Central memory CD8-positive, alpha-beta T cell (primary cell): Measurements from ENCODE around the gene DSCAML1.

Experiments used
- ATAC-seq: fragments of 150-1000 bp; cut with Tn5 transposase; replicated peaks from 2 replicates; pipeline ENCODE4 v1.10.0; 2022; ENCODE audit warnings: mild to moderate bottlenecking, moderate FRiP score, moderate number of reproducible peaks; ENCODE audit not compliant: poor library complexity, severe bottlenecking; ENCODE audit errors: extremely low read depth
- DNase-seq, 2 donors: peaks; one replicate each; pipeline ENCODE4 v3.0.0; 2021; ENCODE audit warnings: low spot score in 2 of 2
- H3K27ac Mint-ChIP-seq: one replicate; pipeline ENCODE4 v1.8.0; 2022; ENCODE audit warnings: low read depth, mild to moderate bottlenecking, moderate library complexity, mixed read lengths
- H3K27me3 Mint-ChIP-seq: one replicate; pipeline ENCODE4 v1.8.0; 2022; ENCODE audit warnings: mixed read lengths
- H3K36me3 Mint-ChIP-seq: one replicate; pipeline ENCODE4 v1.8.0; 2022; ENCODE audit warnings: mild to moderate bottlenecking, moderate library complexity, mixed read lengths; ENCODE audit not compliant: insufficient read depth
- H3K4me1 Mint-ChIP-seq: one replicate; pipeline ENCODE4 v1.8.0; 2022; ENCODE audit warnings: mixed read lengths
- H3K4me3 Mint-ChIP-seq: one replicate; pipeline ENCODE4 v1.8.0; 2022; ENCODE audit warnings: mild to moderate bottlenecking, moderate library complexity, mixed read lengths
- H3K9me3 Mint-ChIP-seq: one replicate; pipeline ENCODE4 v1.8.0; 2022; ENCODE audit warnings: mixed read lengths

DSCAML1 gene

DNA sequence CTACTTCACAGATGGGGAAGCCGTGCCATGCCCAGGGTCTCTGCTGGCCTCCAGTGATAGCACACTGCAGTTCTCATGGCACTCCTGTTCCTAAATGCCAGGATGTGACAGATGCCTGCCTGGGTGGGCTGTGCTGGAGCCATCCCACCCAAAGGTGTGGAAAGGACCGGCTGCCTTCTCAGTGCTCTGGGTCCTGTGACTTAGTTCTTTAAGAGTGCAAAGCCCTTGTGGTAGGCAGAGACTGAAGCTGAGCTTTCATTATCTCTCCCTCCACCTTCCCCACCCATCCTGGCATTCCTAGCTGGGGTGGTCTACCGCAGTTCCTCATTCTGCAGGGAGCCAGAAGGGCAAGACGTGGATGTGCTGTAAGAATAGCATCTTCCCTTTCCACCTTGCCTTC, 319.3 kb downstream of the DSCAML1 start:
- Mint-ChIP-seq H3K27ac (no peak overlapping the region), H3K27me3 (peaks cover 63% of the 10 kb centered on the region), H3K9me3 (no peaks in the 10 kb centered on the region), H3K4me3 (no peak overlapping the region), H3K4me1 (no peaks in the 10 kb centered on the region), H3K36me3 (peaks cover 2% of the 10 kb centered on the region)
- ATAC-seq, result no peak
- no peak for DNase-seq

DNA sequence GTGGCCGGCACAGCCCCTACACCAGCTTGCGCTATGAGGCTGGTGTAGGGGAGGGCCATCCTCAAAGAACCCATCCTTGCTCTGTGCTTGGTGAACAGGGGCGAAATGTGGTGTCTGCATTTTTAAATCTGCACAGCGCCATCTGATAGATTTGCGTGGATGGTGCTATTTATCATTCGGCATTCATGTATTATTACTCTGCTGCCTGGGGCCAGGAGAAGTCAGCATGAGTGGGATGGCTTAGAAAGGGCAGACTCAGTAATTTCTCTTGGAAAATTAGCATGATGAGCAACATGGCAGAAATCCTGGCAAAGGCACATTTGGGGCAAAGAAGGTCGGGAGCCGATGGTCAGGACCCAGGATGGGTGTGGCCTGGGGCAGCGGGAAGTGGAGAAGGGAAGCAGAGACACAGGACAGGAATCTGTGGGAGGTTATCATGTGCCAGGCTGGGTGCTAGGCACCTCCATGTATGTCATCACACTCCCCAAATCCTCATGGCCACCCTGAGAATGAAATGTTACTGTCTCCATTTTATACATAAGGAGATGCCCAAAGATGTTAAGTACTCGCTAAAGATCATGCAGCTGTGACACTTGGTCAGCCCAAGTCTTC, 320.4 kb downstream of the DSCAML1 start:
- no peak for ATAC-seq
- Mint-ChIP-seq H3K36me3 (no peaks in the 10 kb centered on the region), H3K9me3 (no peaks in the 10 kb centered on the region), H3K27me3 (peaks cover 53% of the 10 kb centered on the region), H3K27ac (no peak overlapping the region), H3K4me1 (no peaks in the 10 kb centered on the region), H3K4me3 (no peak overlapping the region)
- DNase-seq, result no peak

DNA sequence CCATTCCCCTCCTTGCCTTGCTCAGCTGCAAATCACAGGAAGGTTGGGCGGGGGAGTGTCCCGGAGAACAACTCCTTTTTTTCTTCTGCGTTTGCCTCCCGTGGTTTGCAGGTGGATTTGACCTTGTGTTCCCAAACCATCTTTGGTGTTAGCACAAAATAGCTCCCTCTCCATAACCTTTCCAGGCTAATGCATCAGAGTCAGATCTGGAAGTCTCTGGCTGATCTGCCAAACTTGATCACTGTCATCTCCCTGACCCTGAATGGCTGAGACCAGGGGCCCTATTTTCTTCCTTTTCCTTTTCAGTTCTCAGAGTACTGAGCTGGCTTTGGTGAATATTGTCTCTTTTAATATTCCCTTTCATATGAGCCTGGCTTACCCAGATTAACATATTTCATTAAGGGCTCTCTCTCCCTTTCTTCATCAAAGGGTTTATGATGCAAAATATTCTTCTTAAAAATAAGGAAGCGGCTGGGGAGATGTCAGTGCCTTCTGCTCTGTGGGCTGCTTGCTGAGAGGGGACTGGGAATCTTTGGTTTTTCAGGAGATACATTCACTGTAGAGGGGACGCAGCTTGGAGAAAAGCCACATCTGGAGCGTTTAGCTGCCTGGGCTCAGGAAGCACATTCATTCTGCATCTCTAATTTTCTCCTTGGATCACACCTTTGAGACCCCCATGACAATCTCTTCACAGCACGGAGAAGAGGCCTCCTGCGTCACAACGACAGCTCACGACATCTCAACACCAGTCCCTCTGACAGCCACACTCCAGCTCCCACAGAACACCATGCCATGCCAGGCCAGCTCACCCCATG, 321.1 kb downstream of the DSCAML1 start:
- H3K27me3 Mint-ChIP-seq, result peaks cover 47% of the 10 kb centered on the region

DNA sequence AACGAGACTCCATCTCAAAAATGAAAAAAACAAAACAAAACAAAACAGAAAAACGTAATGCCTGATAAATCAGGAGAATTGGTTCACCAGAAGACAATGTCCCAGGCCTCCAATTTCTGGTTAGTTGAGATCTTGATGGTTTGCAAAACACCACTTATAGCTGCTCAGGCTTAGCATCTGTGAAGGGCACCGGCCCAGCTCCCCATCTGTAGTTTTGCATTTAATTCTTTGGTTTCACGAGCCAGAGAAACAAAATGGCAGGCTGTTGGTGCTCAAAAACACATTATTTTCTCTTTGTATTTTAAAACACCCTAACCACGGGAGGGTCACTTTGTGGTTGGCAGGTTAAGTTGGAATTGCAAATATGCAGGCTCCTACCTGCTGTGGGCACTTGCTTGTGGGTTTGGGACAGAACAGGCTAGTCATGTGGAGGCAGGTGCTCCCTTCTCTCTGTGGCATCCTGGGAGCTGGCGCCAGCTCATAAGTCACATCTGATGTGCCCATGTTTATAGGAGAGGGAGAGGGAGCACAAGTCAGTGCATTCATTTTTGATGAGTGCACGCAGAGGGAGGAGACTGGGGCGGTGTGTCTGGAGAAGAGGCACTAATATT, 323.4 kb downstream of the DSCAML1 start:
- DNase-seq, result no peak
- no peak for ATAC-seq
- H3K9me3 Mint-ChIP-seq, result no peaks in the 10 kb centered on the region
- no peaks in the 10 kb centered on the region for H3K4me1 Mint-ChIP-seq
- no peaks in the 10 kb centered on the region for H3K36me3 Mint-ChIP-seq
- H3K4me3 Mint-ChIP-seq, result no peak overlapping the region
- no peak overlapping the region for H3K27ac Mint-ChIP-seq
- H3K27me3 Mint-ChIP-seq, result peaks cover 36% of the 10 kb centered on the region

More for the DNA sequence above, 321.1 kb downstream of the DSCAML1 start:
- H3K27ac Mint-ChIP-seq, result no peak overlapping the region
- H3K36me3 Mint-ChIP-seq, result no peaks in the 10 kb centered on the region
- no peak overlapping the region for H3K4me3 Mint-ChIP-seq
- H3K9me3 Mint-ChIP-seq, result no peaks in the 10 kb centered on the region
- no peaks in the 10 kb centered on the region for H3K4me1 Mint-ChIP-seq
- DNase-seq (no peak), ATAC-seq (no peak)

DNA sequence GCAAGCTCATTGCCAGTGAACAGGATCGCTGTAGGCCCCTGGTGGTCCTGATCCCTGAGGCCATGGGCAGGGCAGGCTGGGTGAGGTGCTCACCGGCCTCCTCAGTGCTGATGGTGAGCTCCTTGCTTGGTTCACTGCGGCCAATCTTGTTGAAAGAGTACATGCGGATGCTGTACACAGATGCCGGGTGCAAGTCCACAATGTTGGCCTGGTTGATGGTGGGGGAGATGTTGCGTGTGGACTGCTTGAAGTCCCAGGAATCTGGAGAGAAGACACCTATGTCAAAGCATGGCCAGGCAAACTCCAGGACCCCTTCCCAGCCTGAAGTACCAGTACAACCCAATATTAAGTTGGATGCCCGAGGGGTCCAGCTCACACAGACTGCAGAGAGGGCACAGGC, 325.2 kb downstream of the DSCAML1 start:
- DNase-seq, result no peak
- Mint-ChIP-seq H3K27me3 (peaks cover 21% of the 10 kb centered on the region), H3K9me3 (no peaks in the 10 kb centered on the region), H3K4me1 (no peaks in the 10 kb centered on the region), H3K36me3 (no peaks in the 10 kb centered on the region), H3K27ac (no peak overlapping the region), H3K4me3 (no peak overlapping the region)
- no peak for ATAC-seq

DNA sequence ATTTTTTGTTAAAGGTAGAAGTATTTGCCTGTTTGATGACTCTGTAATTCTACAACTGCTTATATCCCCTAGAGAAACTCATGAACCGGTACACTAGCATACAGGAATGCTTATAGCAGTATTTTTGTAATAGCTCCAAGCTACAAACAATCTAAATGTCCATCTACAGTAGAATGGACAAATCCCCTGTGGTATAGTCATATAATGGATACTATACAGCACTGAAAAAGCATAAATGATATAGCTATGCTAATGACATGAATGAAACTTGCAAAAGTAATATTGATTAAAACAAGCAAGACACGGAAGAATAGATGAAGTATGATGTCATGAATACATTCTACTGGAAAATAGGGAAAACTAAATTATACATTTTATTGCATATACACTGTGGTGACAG, 326.4 kb downstream of the DSCAML1 start:
- Mint-ChIP-seq H3K4me1 (no peaks in the 10 kb centered on the region), H3K4me3 (no peak overlapping the region), H3K27me3 (peaks cover 13% of the 10 kb centered on the region), H3K27ac (no peak overlapping the region), H3K36me3 (no peaks in the 10 kb centered on the region), H3K9me3 (no peaks in the 10 kb centered on the region)
- DNase-seq (no peak), ATAC-seq (no peak)

DNA sequence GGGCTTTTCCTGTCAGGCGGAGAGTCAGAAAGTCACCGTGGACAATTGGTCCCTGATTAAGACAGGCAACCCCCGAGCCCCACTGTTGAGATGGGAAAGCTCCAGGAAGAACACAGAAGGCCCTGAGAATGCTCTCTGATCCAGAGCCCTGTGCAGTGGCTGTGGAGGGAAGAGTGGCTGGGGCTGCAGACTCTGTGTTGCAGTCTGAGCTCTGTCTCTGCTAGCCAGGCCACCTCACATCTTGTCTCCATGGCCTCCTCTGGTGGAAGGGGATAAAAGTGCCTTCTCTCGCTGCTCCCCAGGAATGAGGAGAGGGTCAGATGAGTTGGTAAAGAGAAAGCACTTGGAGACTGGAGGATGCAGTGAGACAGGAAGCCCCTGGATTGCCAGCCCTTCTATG, 328.1 kb downstream of the DSCAML1 start:
- no peak for DNase-seq
- peaks cover 15% of the 10 kb centered on the region for H3K27me3 Mint-ChIP-seq
- H3K4me1 Mint-ChIP-seq, result no peaks in the 10 kb centered on the region
- H3K36me3 Mint-ChIP-seq, result no peaks in the 10 kb centered on the region
- H3K27ac Mint-ChIP-seq, result no peak overlapping the region
- ATAC-seq, result no peak
- no peaks in the 10 kb centered on the region for H3K9me3 Mint-ChIP-seq
- H3K4me3 Mint-ChIP-seq, result no peak overlapping the region

DNA sequence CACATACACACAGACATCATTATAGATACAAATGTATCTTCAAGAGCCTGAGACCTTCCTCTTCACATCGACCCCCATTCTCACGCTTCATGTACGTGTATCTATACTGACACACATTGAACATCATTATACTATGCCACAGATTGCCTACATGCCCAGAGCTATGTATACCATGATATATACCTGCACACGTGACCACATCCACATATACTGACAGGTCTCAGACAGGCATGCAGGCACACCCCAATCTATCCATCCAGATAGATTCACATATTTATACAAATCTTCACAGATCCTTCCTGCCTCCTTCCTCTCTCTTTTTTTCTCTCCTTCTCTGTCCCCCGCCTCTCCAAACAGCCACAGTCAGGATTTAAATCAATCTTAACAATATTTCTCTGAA, 329.2 kb downstream of the DSCAML1 start:
- Mint-ChIP-seq H3K27ac (no peak overlapping the region), H3K4me3 (no peak overlapping the region), H3K9me3 (no peaks in the 10 kb centered on the region), H3K27me3 (peaks cover 14% of the 10 kb centered on the region), H3K36me3 (no peaks in the 10 kb centered on the region), H3K4me1 (no peaks in the 10 kb centered on the region)
- no peak for ATAC-seq
- DNase-seq, result no peak

DNA sequence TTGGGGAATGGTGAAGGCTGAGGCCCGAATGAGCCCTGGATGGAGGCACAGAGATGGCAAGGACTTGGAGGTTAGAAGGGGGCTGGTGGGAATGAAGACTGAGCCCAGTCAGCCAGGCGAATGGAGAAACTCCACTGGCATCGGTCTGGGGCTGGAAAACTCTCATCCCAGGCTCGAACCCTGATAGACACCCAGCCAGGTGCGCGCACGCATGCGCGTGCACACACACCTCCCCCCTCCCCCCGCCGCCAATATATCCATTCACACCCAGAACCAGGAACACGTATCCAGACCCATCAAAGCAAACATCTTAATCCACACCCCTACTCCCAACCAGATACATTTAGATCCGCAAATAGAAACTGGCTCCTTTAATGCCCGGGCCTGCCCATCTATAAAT, 330.1 kb downstream of the DSCAML1 start:
- peaks cover 14% of the 10 kb centered on the region for H3K27me3 Mint-ChIP-seq
- H3K36me3 Mint-ChIP-seq, result no peaks in the 10 kb centered on the region
- DNase-seq (no peak), ATAC-seq (no peak)
- H3K4me3 Mint-ChIP-seq, result no peak overlapping the region
- no peaks in the 10 kb centered on the region for H3K9me3 Mint-ChIP-seq
- no peaks in the 10 kb centered on the region for H3K4me1 Mint-ChIP-seq
- H3K27ac Mint-ChIP-seq, result no peak overlapping the region

DNA sequence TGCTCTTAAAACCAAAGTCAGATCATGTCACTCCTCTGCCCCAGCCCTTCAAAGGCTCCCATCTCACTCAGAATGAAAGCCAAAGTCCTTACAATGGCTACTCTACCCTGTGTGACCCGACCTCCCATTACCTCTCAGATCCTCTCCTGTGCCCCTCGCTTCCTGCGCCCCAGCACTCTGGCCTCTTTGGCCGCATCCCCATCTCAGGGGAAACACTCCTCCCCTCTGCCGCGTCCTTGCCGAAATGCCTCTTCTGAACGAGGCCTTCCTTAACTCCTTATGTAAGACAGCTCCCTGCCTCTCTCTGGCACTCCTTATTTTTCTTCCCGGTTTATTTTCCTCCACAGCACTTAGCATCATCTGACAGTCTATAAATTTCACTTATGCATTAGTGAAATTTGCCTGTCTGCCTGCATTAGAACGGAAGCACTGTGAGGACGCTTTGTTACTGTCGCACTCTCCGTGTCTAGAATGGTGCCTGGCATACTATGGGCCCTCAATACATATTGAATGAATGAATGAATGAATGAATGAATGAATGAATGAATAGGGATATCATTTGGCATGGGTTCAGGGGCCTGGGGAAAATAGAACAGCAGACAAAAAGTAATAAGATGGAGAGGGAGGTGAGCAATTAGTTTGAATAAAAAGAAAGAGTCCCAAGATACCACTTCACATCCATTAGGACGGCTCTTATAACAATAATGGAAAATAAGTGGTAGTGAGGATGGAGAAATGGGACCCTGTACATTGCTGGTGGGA, 331.6 kb downstream of the DSCAML1 start:
- no peaks in the 10 kb centered on the region for H3K4me1 Mint-ChIP-seq
- DNase-seq (no peak), ATAC-seq (no peak)
- no peak overlapping the region for H3K4me3 Mint-ChIP-seq
- H3K27ac Mint-ChIP-seq, result no peak overlapping the region
- H3K9me3 Mint-ChIP-seq, result no peaks in the 10 kb centered on the region
- peaks cover 26% of the 10 kb centered on the region for H3K27me3 Mint-ChIP-seq
- H3K36me3 Mint-ChIP-seq, result no peaks in the 10 kb centered on the region

DNA sequence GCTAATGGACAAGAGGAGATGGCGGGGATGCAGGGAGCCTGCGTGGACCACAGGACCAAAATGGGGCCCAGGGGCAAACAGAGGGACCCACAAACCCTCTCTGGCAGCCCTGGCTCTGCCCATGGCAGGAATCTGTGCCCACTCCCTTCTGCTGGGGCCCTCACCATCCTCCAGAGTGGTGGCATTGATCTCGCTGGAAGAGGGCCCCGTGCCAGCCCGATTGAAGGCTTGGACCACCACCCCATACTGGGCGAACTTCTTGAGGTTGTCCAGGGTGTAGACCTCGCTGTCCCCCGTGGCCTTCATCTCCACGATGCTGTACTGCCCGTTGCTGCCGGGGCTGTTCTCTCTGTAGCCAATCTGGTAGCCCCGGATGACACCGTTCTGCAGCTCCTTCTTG, 332.2 kb downstream of the DSCAML1 start:
- Mint-ChIP-seq H3K9me3 (no peaks in the 10 kb centered on the region), H3K27ac (no peak overlapping the region), H3K36me3 (no peaks in the 10 kb centered on the region), H3K4me3 (no peak overlapping the region), H3K27me3 (peaks cover 32% of the 10 kb centered on the region), H3K4me1 (no peaks in the 10 kb centered on the region)
- DNase-seq (no peak), ATAC-seq (no peak)

DNA sequence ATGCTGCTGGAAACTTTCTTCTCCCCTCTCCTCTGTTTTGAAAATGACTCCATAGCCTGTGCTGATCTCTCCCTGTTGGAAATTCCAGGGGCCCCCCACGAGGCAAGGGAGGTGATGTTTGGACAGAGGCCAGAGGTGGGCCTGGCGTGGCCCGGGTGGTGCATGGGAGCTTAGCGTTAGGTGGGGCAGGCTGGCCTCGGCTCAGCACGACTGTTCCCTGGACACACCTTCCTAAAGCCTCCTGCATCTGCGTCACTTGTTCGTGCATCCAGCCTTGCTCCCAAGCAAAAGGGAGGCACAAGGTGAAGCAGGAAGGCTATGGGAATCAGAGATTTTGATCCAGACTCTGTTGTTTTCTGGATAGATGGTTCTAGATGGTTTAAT, 334.2 kb downstream of the DSCAML1 start:
- H3K27ac Mint-ChIP-seq, result no peak overlapping the region
- ATAC-seq (no peak), DNase-seq (no peak)
- H3K27me3 Mint-ChIP-seq, result peaks cover 50% of the 10 kb centered on the region
- H3K4me3 Mint-ChIP-seq, result no peak overlapping the region
- H3K4me1 Mint-ChIP-seq, result no peaks in the 10 kb centered on the region
- no peaks in the 10 kb centered on the region for H3K36me3 Mint-ChIP-seq
- no peaks in the 10 kb centered on the region for H3K9me3 Mint-ChIP-seq
